HL-60 (cell line): Measurements from ENCODE around the gene NAV2.

ENCODE experiments used
- POLR2AphosphoS5 ChIP-seq: IDR thresholded peaks from 2 replicates; pipeline ENCODE4 v1.6.1; 2012; ENCODE audit warnings: low read depth
- TF ChIP-seq, protein P1 (sequence below): IDR thresholded peaks from one replicate; pipeline ENCODE4 v1.5.1; 2011; ENCODE audit warnings: low read length, control low read depth, inconsistent platforms; ENCODE audit not compliant: insufficient read depth
- TF ChIP-seq, protein P2 (sequence below): IDR thresholded peaks from 2 replicates; pipeline ENCODE4 v1.6.1; 2012; ENCODE audit warnings: low read depth; ENCODE audit not compliant: insufficient replicate concordance

DNA sequence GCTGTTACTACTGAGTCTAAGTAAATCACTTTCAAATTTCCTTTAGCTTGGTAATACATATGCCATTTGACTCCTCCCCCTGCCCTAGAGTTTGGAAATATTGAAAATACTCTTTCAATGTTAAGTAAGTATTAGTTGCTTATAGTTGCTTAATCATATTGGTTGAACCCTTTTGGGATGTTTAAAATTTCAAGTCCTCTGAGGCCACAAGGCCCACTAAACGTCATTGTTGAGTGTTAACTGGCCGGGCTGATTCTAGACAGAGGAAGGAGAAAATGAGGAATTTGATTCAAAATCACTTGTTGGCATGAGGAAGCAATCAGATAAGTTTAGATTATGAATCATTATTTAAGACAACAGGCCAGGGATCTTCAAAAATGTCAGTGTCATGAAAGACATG lies 8.5 kb downstream of the NAV2 start:
- TF ChIP-seq, protein P1, sequence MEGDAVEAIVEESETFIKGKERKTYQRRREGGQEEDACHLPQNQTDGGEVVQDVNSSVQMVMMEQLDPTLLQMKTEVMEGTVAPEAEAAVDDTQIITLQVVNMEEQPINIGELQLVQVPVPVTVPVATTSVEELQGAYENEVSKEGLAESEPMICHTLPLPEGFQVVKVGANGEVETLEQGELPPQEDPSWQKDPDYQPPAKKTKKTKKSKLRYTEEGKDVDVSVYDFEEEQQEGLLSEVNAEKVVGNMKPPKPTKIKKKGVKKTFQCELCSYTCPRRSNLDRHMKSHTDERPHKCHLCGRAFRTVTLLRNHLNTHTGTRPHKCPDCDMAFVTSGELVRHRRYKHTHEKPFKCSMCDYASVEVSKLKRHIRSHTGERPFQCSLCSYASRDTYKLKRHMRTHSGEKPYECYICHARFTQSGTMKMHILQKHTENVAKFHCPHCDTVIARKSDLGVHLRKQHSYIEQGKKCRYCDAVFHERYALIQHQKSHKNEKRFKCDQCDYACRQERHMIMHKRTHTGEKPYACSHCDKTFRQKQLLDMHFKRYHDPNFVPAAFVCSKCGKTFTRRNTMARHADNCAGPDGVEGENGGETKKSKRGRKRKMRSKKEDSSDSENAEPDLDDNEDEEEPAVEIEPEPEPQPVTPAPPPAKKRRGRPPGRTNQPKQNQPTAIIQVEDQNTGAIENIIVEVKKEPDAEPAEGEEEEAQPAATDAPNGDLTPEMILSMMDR, result no peak
- TF ChIP-seq POLR2AphosphoS5, result no peak
- TF ChIP-seq, protein P2, sequence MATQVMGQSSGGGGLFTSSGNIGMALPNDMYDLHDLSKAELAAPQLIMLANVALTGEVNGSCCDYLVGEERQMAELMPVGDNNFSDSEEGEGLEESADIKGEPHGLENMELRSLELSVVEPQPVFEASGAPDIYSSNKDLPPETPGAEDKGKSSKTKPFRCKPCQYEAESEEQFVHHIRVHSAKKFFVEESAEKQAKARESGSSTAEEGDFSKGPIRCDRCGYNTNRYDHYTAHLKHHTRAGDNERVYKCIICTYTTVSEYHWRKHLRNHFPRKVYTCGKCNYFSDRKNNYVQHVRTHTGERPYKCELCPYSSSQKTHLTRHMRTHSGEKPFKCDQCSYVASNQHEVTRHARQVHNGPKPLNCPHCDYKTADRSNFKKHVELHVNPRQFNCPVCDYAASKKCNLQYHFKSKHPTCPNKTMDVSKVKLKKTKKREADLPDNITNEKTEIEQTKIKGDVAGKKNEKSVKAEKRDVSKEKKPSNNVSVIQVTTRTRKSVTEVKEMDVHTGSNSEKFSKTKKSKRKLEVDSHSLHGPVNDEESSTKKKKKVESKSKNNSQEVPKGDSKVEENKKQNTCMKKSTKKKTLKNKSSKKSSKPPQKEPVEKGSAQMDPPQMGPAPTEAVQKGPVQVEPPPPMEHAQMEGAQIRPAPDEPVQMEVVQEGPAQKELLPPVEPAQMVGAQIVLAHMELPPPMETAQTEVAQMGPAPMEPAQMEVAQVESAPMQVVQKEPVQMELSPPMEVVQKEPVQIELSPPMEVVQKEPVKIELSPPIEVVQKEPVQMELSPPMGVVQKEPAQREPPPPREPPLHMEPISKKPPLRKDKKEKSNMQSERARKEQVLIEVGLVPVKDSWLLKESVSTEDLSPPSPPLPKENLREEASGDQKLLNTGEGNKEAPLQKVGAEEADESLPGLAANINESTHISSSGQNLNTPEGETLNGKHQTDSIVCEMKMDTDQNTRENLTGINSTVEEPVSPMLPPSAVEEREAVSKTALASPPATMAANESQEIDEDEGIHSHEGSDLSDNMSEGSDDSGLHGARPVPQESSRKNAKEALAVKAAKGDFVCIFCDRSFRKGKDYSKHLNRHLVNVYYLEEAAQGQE, result no peak
